Left ventricle myocardium inferior (tissue), 1 donor: ENCODE measurements around the gene RAB4A. TPM values are rescaled to one million over a fixed set of nuclear protein-coding genes. Genes with fewer than 3 reads are reported as not detected.

ENCODE experiments used
- DNase-seq: peaks from one replicate; pipeline ENCODE4 v3.0.0-alpha.2; 2020
- H3K27ac ChIP-seq: fragments of 200-600 bp; replicated peaks from 2 replicates; pipeline ENCODE4 v1.8.0; 2021
- H3K27me3 ChIP-seq: fragments of 200-600 bp; 2 replicates; pipeline ENCODE4 v1.8.0; 2021; ENCODE audit warnings: low read depth
- H3K36me3 ChIP-seq: fragments of 200-600 bp; 2 replicates; pipeline ENCODE4 v1.8.0; 2021
- H3K4me1 ChIP-seq: fragments of 200-600 bp; 2 replicates; pipeline ENCODE4 v1.8.0; 2021
- H3K4me3 ChIP-seq: fragments of 200-600 bp; 2 replicates; pipeline ENCODE4 v1.8.0; 2021; ENCODE audit warnings: mild to moderate bottlenecking, moderate library complexity
- H3K9me3 ChIP-seq: fragments of 200-600 bp; replicated peaks from 2 replicates; pipeline ENCODE4 v1.8.0; 2021
- CTCF ChIP-seq: fragments of 200-600 bp; IDR thresholded peaks from 2 replicates; pipeline ENCODE4 v1.8.0; 2021; ENCODE audit warnings: antibody characterized with exemption, mild to moderate bottlenecking, borderline replicate concordance
- intact Hi-C: fragments of 100-400 bp; cut with micrococcal nuclease; formaldehyde crosslinking; loops from one replicate; pipeline ENCODE4 v1.11.0; 2022
- total RNA-seq: library from RNA; stranded (reverse); fragmentation: NEBNext Ultra II Directional; extraction: Animal tissue kit (Norgen Biotek cat#: 25700); gene quantifications from one replicate; pipeline ENCODE4 v1.2.1, GENCODE V29; 2021
- donor health status: DM: no; HTN: yes; CAD: no; lungs with severe emphysema.

RAB4A gene
- total RNA-seq, 1 donor from 2014 or later: 132 TPM

- Histone ChIP-seq H3K27ac (no peak overlapping the region), H3K4me1 (peaks cover 32% of the 10 kb centered on the region), H3K27me3 (peaks cover 28% of the 10 kb centered on the region), H3K4me3 (no peak overlapping the region), H3K9me3 (no peaks in the 10 kb centered on the region), H3K36me3 (no peaks in the 10 kb centered on the region)
- DNase-seq: no peak
- TF ChIP-seq CTCF: no peak
- intact Hi-C loops: no loop called here
These were observed 74.2 kb downstream of the RAB4A start for GRCh38 chr1:229344937-229345684.

GRCh38 chr1:229347528-229347927 is 76.6 kb downstream of the RAB4A start:
- intact Hi-C loops: no loop called here

GRCh38 chr1:229349463-229350385 is 78.8 kb downstream of the RAB4A start:
- H3K4me1 ChIP-seq: no peaks in the 10 kb centered on the region
- H3K4me3 ChIP-seq: no peak overlapping the region
- no peak for TF ChIP-seq CTCF
- peaks cover 12% of the 10 kb centered on the region for H3K9me3 ChIP-seq
- peaks cover 71% of the 10 kb centered on the region for H3K27me3 ChIP-seq
- H3K36me3 ChIP-seq: no peaks in the 10 kb centered on the region
- no peak overlapping the region for H3K27ac ChIP-seq
- intact Hi-C loops: no loop called here
- no peak for DNase-seq

More at GRCh38 chr1:229347528-229347927, 76.6 kb downstream of the RAB4A start:
- no peak for DNase-seq
- peaks cover 50% of the 10 kb centered on the region for H3K27me3 ChIP-seq
- no peaks in the 10 kb centered on the region for H3K9me3 ChIP-seq
- no peaks in the 10 kb centered on the region for H3K36me3 ChIP-seq
- no peak overlapping the region for H3K27ac ChIP-seq
- no peak overlapping the region for H3K4me3 ChIP-seq
- peaks cover 15% of the 10 kb centered on the region for H3K4me1 ChIP-seq
- no peak for TF ChIP-seq CTCF

- peaks cover 52% of the 10 kb centered on the region for H3K27me3 ChIP-seq
- H3K9me3 ChIP-seq: peaks cover 25% of the 10 kb centered on the region
- no peak overlapping the region for H3K27ac ChIP-seq
- H3K36me3 ChIP-seq: no peaks in the 10 kb centered on the region
- intact Hi-C loops: no loop called here
- no peak overlapping the region for H3K4me3 ChIP-seq
- no peaks in the 10 kb centered on the region for H3K4me1 ChIP-seq
- DNase-seq: no peak
- TF ChIP-seq CTCF: no peak
These were observed 82.1 kb downstream of the RAB4A start for GRCh38 chr1:229352975-229353374.

- H3K9me3 ChIP-seq: peaks cover 25% of the 10 kb centered on the region
- H3K36me3 ChIP-seq: no peaks in the 10 kb centered on the region
- no peak overlapping the region for H3K4me3 ChIP-seq
- no peaks in the 10 kb centered on the region for H3K4me1 ChIP-seq
- DNase-seq: no peak
- TF ChIP-seq CTCF: no peak
- no peak overlapping the region for H3K27ac ChIP-seq
- intact Hi-C loops: no loop called here
- peaks cover 50% of the 10 kb centered on the region for H3K27me3 ChIP-seq
These were observed 83.3 kb downstream of the RAB4A start for GRCh38 chr1:229354226-229354625.

Other genes starting within 250 kb of the RAB4A start
- gene CCSAP, start 71.9 kb downstream of the RAB4A start, total RNA-seq: 2.5 TPM
- 7,565 TPM for gene ACTA1, start 163.0 kb downstream of the RAB4A start, total RNA-seq
- 31.3 TPM for gene NUP133, start 237.2 kb downstream of the RAB4A start, total RNA-seq